Subcutaneous abdominal adipose tissue (tissue), 5 donors: ENCODE measurements around the gene PHF21A.

ENCODE experiments used
- H3K27ac ChIP-seq: one replicate; pipeline ENCODE4 v1.7.0; 2013; ENCODE audit warnings: low read depth, mild to moderate bottlenecking, inconsistent platforms, low read length, moderate library complexity
- H3K27me3 ChIP-seq, 5 donors: one replicate each; pipeline ENCODE4 v1.7.0; 2013; ENCODE audit warnings: low read length in 5 of 5, inconsistent platforms in 1 of 5; ENCODE audit not compliant: control insufficient read depth in 5 of 5, insufficient read depth in 4 of 5
- H3K36me3 ChIP-seq, 5 donors: one replicate each; pipeline ENCODE4 v1.7.0; 2013; ENCODE audit warnings: low read length in 5 of 5; ENCODE audit not compliant: control insufficient read depth in 5 of 5, insufficient read depth in 5 of 5
- H3K4me1 ChIP-seq, 5 donors: one replicate each; pipeline ENCODE4 v1.7.0; 2013; ENCODE audit warnings: low read length in 5 of 5, mild to moderate bottlenecking in 3 of 5, moderate library complexity in 1 of 5; ENCODE audit not compliant: control insufficient read depth in 5 of 5, insufficient read depth in 5 of 5
- H3K4me3 ChIP-seq, 5 donors: one replicate each; pipeline ENCODE4 v1.7.0; 2013; ENCODE audit warnings: low read length in 5 of 5, low read depth in 1 of 5
- H3K9ac ChIP-seq, 5 donors: one replicate each; pipeline ENCODE4 v1.7.0; 2013; ENCODE audit warnings: low read length in 5 of 5, mild to moderate bottlenecking in 4 of 5, moderate library complexity in 3 of 5
- H3K9me3 ChIP-seq, 5 donors: one replicate each; pipeline ENCODE4 v1.7.0; 2013; ENCODE audit warnings: low read length in 5 of 5; ENCODE audit not compliant: control insufficient read depth in 5 of 5
- donor health status: healthy.
- donor health status: healthy.
- donor health status: healthy.
- donor health status: healthy.
- donor health status: healthy.

PHF21A gene

DNA sequence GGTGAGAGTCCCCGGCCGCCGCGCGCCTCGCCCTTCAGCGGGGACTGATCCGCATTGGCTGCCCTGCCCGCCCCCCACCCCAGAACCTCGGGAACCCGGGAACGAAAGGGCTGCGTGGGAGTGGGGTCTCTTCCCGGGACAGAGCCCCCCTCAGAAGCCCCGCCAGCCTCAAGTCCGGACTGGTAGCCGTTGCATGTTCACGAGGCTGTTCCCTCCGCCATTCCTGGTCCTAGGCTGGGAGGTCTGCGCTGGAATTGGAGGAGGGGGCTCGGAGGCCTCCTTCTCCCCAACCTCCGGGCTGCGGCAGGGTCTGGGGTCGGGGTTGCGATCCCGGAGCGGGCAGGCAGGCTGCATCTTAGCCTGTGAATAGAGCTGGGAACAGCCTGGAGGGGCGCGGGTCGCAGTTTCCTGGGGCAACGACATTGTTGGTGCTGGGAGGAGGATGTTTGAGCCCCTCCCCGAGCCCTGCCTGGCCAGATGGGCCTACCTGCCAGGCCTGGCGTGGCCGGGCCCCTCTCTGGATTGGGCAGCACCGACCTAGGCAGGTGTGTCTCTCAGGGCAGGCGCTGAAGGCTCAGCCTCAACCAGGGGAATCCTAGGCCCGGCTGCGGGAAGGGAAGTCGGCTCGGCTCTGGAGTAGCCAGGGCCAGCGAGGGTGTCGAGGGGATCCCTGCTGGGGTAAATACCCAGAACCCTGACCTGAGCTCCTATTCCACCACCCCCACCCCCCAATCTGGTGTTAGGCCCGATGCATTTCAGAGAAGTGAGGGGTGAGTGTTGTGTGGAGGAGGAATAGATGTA is 235.1 kb downstream of the PHF21A start:
- Histone ChIP-seq H3K4me3 (peak overlapping the region in 4 of 5 donors; percentile 11 to 62 (median 45)), H3K9me3 (no peaks in the 10 kb centered on the region), H3K36me3 (peaks cover 0 to 25% (median 24%) of the 10 kb centered on the region in 5 donors), H3K27ac (no peak overlapping the region), H3K9ac (no peak overlapping the region), H3K4me1 (peaks cover 0 to 11% (median 10%) of the 10 kb centered on the region in 5 donors), H3K27me3 (no peaks in the 10 kb centered on the region)

DNA sequence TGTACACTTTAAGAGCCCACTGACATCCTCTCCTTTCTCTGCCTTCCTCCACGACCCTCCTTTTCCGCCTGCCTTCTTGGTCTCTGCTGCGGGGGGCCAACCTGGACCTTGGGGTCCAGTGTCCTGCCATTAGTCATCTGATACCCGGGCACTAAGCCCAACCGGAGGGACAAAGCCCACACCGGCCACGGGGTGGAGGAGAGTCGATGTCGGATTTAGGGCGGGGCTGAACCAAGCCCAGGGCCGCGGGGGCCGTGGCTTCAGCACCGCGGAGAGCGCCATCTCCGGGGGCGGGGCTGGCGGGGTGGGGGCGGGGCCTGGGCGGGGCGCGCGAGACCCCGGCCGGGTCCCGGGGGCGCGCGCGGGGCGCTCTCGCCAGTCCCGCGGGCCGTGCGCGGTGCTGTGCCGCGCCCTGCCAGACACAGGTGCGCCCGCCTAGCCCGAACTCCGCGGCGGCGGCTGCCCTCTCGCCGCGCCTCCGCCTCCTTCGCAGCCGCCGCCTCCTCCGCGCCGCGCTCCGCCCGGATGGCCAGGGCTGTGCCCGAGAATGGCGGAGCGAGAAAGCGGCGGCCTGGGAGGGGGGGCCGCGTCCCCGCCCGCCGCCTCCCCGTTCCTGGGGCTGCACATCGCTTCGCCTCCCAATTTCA is 235.9 kb downstream of the PHF21A start, which contains the start of gene MAPK8IP1:
TSS of gene MAPK8IP1 (plus strand) at position 378 of the 647 bp plus-strand sequence. CDS start at position 548, 170 bp downstream.
- H3K9ac ChIP-seq: no peak within 1 kb of the TSS

DNA sequence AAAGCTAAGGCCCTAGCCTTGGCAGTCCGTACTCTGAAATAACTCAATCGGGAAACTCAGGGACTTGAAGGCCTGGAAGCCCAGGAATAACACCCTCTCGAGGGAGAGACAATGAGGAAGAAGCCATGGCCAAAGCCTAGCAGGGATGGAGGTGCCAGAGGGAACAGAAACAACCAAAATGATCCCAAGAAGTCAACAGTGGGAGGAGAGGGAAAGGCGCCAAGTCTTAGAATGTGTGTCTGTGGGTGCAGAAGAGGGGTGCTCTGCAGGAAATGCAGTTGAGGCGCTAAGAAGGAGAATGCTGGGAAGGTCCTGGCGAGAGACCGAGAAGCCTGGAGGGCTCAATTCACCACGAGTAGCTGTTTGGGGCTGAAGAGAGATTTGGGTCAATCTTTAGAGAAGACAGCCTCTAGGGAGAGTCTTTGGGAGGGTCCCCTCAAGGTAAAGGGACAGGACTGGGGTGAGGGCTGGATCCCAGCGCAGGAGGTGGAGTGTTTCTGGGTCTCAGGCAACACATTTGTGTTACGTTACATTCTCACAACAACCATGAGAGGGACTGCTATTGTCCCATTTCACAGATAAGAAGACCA is 236.6 kb downstream of the PHF21A start:
- H3K4me1 ChIP-seq: peaks cover 0 to 19% (median 11%) of the 10 kb centered on the region in 5 donors
- H3K27ac ChIP-seq: no peak overlapping the region
- peak overlapping the region in 4 of 5 donors; percentile 48 to 58 (median 52) for H3K4me3 ChIP-seq

More for the DNA sequence above, 235.9 kb downstream of the PHF21A start, which contains the start of gene MAPK8IP1:
- no peak within 1 kb of the TSS for H3K27ac ChIP-seq
- peak within 1 kb of the TSS; percentile 42 to 62 (median 54) for H3K4me3 ChIP-seq
- no peaks in the 10 kb centered on the region for H3K27me3 ChIP-seq
- no peaks in the 10 kb centered on the region for H3K9me3 ChIP-seq
- H3K4me1 ChIP-seq: peaks cover 0 to 13% (median 10%) of the 10 kb centered on the region in 5 donors
- H3K36me3 ChIP-seq: peaks cover 0 to 32% (median 31%) of the 10 kb centered on the region in 5 donors

More for the DNA sequence above, 236.6 kb downstream of the PHF21A start:
- no peak overlapping the region for H3K9ac ChIP-seq
- peaks cover 4 to 39% (median 38%) of the 10 kb centered on the region in 5 donors for H3K36me3 ChIP-seq
- no peaks in the 10 kb centered on the region for H3K27me3 ChIP-seq
- H3K9me3 ChIP-seq: no peaks in the 10 kb centered on the region
